Mucosa of rectum (tissue), 2 donors: ENCODE data around the gene HGD.
"Not testable (repeated sequence)": the region's sequence is repeated elsewhere in the genome, so short reads cannot be mapped to it uniquely, and the experiment has no call there.

Experiments used
- H3K27ac ChIP-seq, 2 donors: one replicate each; pipeline ENCODE4 v1.7.0; 2013; ENCODE audit warnings: inconsistent platforms in 2 of 2, low read depth in 2 of 2, low read length in 2 of 2
- H3K27me3 ChIP-seq, 2 donors: one replicate each; pipeline ENCODE4 v1.7.0; 2013; ENCODE audit warnings: low read length in 2 of 2; ENCODE audit not compliant: control insufficient read depth in 2 of 2, insufficient read depth in 2 of 2
- H3K36me3 ChIP-seq, 2 donors: one replicate each; pipeline ENCODE4 v1.7.0; 2013; ENCODE audit warnings: low read length in 2 of 2; ENCODE audit not compliant: control insufficient read depth in 2 of 2, insufficient read depth in 2 of 2
- H3K4me1 ChIP-seq, 2 donors: one replicate each; pipeline ENCODE4 v1.7.0; 2013; ENCODE audit warnings: low read length in 2 of 2, mild to moderate bottlenecking in 1 of 2; ENCODE audit not compliant: control insufficient read depth in 2 of 2, insufficient read depth in 2 of 2
- H3K4me3 ChIP-seq, 2 donors: one replicate each; pipeline ENCODE4 v1.7.0; 2013; ENCODE audit warnings: low read length in 2 of 2
- H3K9ac ChIP-seq, 2 donors: one replicate each; pipeline ENCODE4 v1.7.0; 2013; ENCODE audit warnings: low read length in 2 of 2, low read depth in 1 of 2, mild to moderate bottlenecking in 1 of 2
- H3K9me3 ChIP-seq, 2 donors: one replicate each; pipeline ENCODE4 v1.7.0; 2013; ENCODE audit warnings: low read length in 2 of 2; ENCODE audit not compliant: control insufficient read depth in 2 of 2
- donor health status: healthy.
- donor health status: Normal muscosa, but diverticular disease.

The HGD gene

DNA sequence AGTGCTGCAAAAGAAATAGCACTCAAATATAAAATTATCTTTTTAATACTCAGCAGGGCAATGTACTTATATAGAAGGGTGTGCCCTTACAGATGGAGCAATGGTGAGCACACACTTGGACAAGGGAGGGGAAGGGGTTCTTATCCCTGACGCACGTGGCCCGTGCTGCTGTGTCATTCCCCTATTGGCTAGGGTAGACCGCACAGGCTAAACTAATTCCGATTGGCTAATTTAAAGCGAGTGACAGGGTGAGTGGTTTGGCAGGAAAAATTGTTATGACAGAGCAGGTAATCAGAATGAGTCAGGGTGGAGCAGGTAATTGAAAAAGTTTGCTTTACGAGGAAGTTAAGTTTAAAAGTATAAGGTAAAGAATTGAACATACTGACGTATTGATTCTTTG lies 65.3 kb downstream of the HGD start:
- Histone ChIP-seq H3K27ac (peak overlapping the region in 1 of 2 donors; percentile 76), H3K4me3 (peak overlapping the region; percentile 10 to 38)
- H3K9ac ChIP-seq, H3K27me3 ChIP-seq, H3K9me3 ChIP-seq, H3K36me3 ChIP-seq, H3K4me1 ChIP-seq: not testable (repeated sequence)

DNA sequence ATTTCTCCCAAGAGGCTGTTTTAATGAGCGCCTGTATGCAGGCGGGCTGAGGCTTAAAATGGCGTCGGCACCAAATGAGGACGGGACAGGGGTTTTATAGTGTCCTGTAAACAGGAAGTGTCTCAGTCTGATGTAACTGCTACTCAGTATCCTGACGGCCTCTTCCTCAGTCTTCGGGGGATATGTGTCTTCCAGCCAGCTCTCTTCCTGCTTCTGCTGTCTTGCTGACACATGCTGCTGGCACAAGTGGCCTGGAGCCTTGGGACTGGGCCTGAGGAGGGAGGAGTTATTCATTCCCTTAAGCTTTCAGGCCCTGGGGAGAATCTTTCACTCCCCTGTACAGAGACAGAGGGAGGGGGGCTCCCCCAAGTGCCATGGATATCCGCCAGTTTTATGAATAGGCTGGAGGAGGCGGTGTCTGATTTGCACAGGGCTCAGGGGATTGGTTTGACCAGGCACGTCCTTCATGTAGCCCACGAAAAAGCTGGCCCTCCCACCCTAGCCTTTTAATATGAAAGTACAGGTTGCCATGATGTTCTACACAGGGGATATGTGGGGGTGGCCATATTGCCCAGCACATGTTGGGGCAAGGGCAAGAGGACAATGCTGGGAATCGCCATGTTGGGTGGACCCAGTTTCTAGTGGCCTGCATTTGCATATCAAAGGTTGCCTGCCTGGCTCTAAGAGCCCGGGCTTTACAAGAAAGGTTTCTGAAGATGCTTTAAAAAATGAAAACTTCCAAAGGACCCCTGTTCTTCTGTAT lies 66.0 kb downstream of the HGD start:
- H3K4me3 ChIP-seq = no peak overlapping the region
- no peak overlapping the region for H3K9ac ChIP-seq
- H3K27ac ChIP-seq = no peak overlapping the region
- H3K9me3 ChIP-seq = no peaks in the 10 kb centered on the region
- peaks cover 0 to 4% of the 10 kb centered on the region in 2 donors for H3K4me1 ChIP-seq
- H3K27me3 ChIP-seq = no peaks in the 10 kb centered on the region
- no peaks in the 10 kb centered on the region for H3K36me3 ChIP-seq

DNA sequence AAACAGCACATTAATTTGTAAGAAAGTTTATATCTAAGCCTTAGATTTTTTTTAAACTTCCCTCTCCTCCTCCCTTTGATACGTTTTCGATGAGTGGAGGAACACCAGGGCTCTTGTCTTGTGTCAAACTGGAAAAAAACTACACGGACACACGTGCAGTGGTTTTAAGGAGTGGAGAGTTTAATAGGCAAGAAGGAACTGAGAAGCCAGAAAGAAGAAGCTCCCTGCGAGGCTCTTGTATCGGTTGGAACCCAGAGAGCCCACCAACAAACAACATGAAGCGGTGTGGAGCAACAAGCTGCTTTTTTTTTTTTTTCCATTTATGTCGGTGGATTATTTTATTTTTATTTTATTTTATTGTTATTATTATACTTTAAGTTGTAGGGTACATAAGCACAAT lies 67.3 kb downstream of the HGD start:
- H3K4me1 ChIP-seq = peaks cover 0 to 4% of the 10 kb centered on the region in 2 donors
- no peak overlapping the region for H3K9ac ChIP-seq
- H3K9me3 ChIP-seq = no peaks in the 10 kb centered on the region
- H3K36me3 ChIP-seq = no peaks in the 10 kb centered on the region
- no peak overlapping the region for H3K27ac ChIP-seq
- H3K4me3 ChIP-seq = no peak overlapping the region
- no peaks in the 10 kb centered on the region for H3K27me3 ChIP-seq

DNA sequence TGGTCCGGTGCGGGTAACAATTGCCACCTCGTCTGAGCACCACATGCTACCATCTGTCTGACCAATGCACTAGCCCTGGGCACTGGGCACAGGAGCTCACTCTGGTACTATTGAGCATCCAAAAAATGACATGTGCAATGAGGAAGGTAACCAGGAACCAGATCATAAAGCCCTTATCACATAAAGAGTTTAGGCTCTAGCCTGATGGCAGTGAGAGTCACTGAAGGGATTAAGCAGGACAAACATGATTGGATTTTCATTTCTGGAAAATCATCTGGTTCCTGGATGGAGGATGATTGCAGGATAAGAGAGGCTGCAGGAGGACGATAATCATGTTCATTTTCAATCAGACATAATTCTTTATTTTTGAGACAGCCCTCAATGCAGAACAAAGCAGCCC lies 73.5 kb downstream of the HGD start:
- Histone ChIP-seq H3K27me3 (no peaks in the 10 kb centered on the region), H3K9ac (no peak overlapping the region), H3K27ac (no peak overlapping the region), H3K4me3 (no peak overlapping the region), H3K9me3 (no peaks in the 10 kb centered on the region), H3K4me1 (no peaks in the 10 kb centered on the region), H3K36me3 (no peaks in the 10 kb centered on the region)

DNA sequence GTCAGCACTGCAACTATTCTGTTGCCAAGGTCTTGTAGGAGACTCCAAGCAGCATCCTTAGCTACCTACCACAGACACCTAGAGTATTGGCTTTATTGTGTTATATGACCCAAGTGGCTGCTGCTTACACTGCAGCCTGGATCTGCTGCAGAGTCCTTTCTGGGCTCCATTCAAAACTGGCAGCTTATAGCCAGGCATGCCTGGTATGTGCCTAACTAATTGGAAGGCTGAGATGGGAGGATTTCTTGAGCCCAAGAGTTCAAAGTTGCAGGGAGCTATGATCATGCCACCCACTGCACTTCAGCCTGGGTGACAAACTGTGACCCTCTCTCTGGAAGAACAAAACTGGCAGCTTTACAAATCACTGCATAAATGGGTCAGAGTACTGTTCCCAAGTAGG lies 77.3 kb downstream of the HGD start:
- Histone ChIP-seq H3K9me3 (no peaks in the 10 kb centered on the region), H3K27me3 (no peaks in the 10 kb centered on the region)

DNA sequence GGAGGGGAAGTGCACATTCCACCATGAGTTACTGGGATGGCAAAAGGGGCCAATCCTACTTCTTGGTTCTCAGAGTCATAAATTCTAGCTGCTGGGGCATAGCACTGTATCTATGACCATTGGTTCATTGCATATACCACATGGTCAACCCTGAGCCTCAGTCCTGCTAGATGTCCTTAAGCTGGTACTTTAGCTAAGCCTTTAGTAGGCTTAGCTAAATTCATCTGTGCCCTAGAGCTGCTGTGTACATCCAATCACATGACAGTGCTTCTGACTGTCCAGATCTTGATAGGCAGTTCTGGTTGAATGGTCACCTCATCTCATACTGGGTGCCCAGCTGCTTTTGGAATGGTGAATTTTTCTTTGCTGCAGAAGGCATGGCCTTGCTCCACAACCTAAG lies 77.7 kb downstream of the HGD start:
- no peaks in the 10 kb centered on the region for H3K27me3 ChIP-seq
- no peak overlapping the region for H3K9ac ChIP-seq
- H3K4me1 ChIP-seq = no peaks in the 10 kb centered on the region
- no peak overlapping the region for H3K27ac ChIP-seq
- peaks cover 17% of the 10 kb centered on the region in 2 donors for H3K36me3 ChIP-seq
- no peaks in the 10 kb centered on the region for H3K9me3 ChIP-seq
- no peak overlapping the region for H3K4me3 ChIP-seq

More for the DNA sequence above, 77.3 kb downstream of the HGD start:
- Histone ChIP-seq H3K27ac (no peak overlapping the region), H3K4me3 (no peak overlapping the region), H3K9ac (no peak overlapping the region), H3K4me1 (no peaks in the 10 kb centered on the region), H3K36me3 (peaks cover 16 to 17% of the 10 kb centered on the region in 2 donors)

DNA sequence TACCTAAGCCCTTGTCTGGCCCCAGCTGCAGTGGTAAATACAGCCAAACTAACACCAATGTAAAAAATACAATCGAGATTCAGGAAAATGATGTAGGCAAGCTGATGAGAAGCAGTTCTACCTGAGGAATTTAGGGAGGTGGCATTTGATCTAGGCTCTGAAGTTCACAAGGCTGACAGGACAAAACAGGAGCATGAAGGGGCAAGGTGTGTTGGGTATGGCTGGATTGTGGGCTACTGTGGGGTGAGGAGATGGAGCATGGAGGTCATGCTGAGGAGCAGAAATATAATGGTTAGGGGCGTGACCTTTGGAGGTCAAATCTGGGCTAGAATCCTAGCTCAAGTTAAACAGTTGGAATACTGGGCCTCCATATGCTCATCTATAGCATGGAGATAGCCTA lies 79.4 kb downstream of the HGD start:
- no peak overlapping the region for H3K9ac ChIP-seq
- H3K36me3 ChIP-seq = peaks cover 26 to 28% of the 10 kb centered on the region in 2 donors
- no peak overlapping the region for H3K27ac ChIP-seq
- no peaks in the 10 kb centered on the region for H3K27me3 ChIP-seq
- H3K9me3 ChIP-seq = no peaks in the 10 kb centered on the region
- peaks cover 0 to 2% of the 10 kb centered on the region in 2 donors for H3K4me1 ChIP-seq
- no peak overlapping the region for H3K4me3 ChIP-seq

DNA sequence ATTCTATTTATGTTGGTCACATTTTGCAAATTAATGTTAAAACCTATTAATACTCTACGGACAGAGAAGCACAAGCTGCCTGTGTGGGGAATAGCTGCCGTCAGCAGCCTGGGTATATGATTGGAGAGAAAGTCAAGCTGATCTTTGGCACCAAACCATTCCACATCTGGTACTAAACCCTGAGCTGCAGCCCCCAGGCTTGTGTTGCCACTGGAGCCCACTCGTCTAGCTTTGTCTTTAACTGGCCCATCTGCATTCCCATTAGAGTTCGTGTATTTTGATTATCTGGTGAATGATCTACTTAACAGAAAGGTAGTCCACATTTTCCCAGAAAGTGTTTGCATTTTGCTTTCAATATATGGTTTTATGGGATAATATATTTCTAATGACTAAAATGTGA lies 80.5 kb downstream of the HGD start:
- Histone ChIP-seq H3K4me3 (no peak overlapping the region), H3K9me3 (no peaks in the 10 kb centered on the region), H3K27me3 (no peaks in the 10 kb centered on the region), H3K9ac (no peak overlapping the region), H3K4me1 (peaks cover 4 to 10% of the 10 kb centered on the region in 2 donors), H3K36me3 (peaks cover 28 to 30% of the 10 kb centered on the region in 2 donors), H3K27ac (no peak overlapping the region)

DNA sequence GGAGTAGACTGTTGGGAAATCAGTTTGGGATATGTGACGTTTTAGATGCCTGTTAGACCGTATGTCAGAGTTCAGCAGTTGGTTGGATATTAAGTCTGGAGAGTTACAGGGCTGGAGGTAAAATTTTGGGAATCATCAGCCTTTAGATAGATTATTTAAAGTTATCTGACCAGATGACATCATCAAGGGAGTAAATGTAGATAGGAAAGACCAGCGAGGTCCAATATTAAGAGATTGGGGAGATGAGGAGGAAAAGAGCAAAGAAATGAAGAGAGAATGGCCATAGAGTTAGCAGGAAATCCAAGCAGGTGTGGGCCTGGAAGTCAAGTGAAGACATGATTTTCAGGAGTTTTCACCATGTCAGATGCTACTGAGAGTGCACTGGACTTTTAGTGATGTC lies 82.8 kb downstream of the HGD start:
- no peak overlapping the region for H3K9ac ChIP-seq
- H3K27ac ChIP-seq = no peak overlapping the region
- H3K4me1 ChIP-seq = peaks cover 4 to 10% of the 10 kb centered on the region in 2 donors
- no peak overlapping the region for H3K4me3 ChIP-seq
- no peaks in the 10 kb centered on the region for H3K27me3 ChIP-seq
- H3K9me3 ChIP-seq = no peaks in the 10 kb centered on the region
- H3K36me3 ChIP-seq = peaks cover 28 to 30% of the 10 kb centered on the region in 2 donors

DNA sequence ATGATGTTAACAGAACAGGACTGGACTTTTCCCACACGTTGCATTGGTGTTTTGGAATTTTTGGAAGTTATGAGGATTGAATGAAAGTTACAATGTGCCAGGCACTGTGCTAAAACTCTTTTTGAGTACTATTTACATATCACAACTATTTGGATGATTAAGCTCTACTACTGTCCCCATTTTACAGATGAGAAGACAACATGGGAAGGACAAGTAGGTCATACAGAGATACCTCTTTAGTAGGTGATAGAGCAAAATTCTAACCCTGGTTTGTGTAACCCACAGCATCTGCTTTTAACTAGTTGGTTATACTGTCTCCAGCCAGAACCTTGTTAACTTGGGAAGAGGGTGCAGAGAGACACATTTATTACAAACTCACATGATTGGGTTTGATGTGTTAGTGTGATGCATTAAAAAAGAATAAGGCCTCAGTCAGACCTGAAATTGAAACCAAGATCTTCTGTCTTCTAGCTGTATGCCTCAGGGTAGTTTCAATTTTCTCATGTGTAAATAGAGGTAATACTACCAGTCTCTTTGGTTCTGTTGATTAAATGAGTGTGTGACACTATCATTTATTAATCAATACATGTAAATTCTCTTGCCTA lies 84.5 kb downstream of the HGD start:
- Histone ChIP-seq H3K36me3 (peaks cover 25 to 28% of the 10 kb centered on the region in 2 donors), H3K4me3 (peak overlapping the region; percentile 56 to 94), H3K27ac (no peak overlapping the region), H3K27me3 (no peaks in the 10 kb centered on the region), H3K9ac (peak overlapping the region; percentile 27 to 35), H3K9me3 (no peaks in the 10 kb centered on the region), H3K4me1 (peaks cover 4 to 10% of the 10 kb centered on the region in 2 donors)
